Measurements from ENCODE around the gene FHDC1. TPM values are rescaled to one million over a fixed set of nuclear protein-coding genes. Genes with fewer than 3 reads are reported as not detected.

Gene FHDC1
- total RNA-seq, 4 donors from 2014 or later = 4.6 to 40.4 (median 15.5) TPM

DNA sequence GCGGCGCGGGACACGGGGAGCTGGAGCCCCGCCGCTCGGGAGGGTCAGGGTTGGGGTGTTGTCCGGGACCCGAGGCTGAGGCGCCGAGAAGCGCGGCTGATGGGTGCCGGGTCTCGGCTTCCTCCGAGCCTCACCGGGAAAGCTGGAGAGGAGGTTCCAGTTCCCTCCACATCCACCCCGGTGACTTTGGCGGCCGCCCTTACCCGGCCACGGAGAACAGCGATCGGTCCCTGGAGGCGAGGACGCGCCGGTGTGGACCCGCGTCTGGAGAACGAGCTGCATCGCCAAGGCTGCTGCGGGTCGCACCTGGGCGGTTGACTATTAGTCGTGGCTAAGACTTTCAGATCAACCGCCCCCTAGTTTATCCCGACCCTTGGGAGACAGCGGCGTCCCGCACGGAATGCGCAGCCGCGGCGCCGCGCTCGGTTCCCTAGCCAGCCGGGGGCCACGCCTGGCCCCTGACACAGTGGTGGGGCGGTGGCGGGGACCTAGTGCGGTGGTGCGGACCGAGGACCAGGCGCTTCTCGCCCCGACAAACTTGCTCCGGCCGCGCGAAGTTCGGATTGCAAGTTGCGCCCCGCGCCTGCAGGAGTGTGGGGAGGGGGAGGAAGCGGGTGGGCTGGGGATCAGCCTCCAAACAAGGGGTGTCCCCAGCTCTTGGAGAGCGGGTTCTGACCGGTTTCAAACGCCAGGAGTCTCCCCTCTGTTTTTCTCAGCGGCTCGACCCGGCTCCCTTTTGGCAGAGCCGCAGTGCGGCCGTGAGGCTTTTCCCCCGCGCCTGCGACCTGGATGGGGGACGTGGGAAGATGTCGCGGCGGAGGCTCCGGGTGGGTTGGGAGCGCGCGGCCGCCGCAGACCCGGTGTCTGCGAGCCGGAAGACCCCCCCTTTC, 568 bp downstream of the FHDC1 start:
- no peaks in the 10 kb centered on the region for H3K9me3 ChIP-seq
- TF ChIP-seq, protein P1, sequence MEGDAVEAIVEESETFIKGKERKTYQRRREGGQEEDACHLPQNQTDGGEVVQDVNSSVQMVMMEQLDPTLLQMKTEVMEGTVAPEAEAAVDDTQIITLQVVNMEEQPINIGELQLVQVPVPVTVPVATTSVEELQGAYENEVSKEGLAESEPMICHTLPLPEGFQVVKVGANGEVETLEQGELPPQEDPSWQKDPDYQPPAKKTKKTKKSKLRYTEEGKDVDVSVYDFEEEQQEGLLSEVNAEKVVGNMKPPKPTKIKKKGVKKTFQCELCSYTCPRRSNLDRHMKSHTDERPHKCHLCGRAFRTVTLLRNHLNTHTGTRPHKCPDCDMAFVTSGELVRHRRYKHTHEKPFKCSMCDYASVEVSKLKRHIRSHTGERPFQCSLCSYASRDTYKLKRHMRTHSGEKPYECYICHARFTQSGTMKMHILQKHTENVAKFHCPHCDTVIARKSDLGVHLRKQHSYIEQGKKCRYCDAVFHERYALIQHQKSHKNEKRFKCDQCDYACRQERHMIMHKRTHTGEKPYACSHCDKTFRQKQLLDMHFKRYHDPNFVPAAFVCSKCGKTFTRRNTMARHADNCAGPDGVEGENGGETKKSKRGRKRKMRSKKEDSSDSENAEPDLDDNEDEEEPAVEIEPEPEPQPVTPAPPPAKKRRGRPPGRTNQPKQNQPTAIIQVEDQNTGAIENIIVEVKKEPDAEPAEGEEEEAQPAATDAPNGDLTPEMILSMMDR (IDR thresholded peaks at IDR 0.05) = no peak
- no peak for TF ChIP-seq EP300 (IDR thresholded peaks at IDR 0.05; ENCODE audit: low read depth)
- peak; percentile 18 for TF ChIP-seq POLR2A (IDR thresholded peaks at IDR 0.05)
- TF ChIP-seq POLR2AphosphoS5 (IDR thresholded peaks at IDR 0.05) = no peak
- H3K4me1 ChIP-seq = peaks cover 0 to 39% (median 17%) of the 10 kb centered on the region in 4 donors
- peak overlapping the region; percentile 88 to 93 (median 90) for H3K27ac ChIP-seq
- WGBS, 2 donors (ENCODE audit: low coverage in 1 of 2) = 1% methylated on average over 31 of the region's 93 CpGs; no CpG with 5 or more reads in 1 of the 2 donors
- peak; percentile 56 for DNase-seq
- H3K4me3 ChIP-seq = peak overlapping the region; percentile 64 to 83 (median 76)
- intact Hi-C loops (cut with DNase I; ENCODE audit: low total_unique reads) = no loop called here
- H3K27me3 ChIP-seq = peaks cover 45% of the 10 kb centered on the region
- no peaks in the 10 kb centered on the region for H3K36me3 ChIP-seq
- in situ Hi-C loops (cut with MboI; ENCODE audit: low pct_ligation_motif_present in 1 of 4, low pct_unique_long_range_greater_than_20kb in 1 of 4, low sequenced_read_pairs in 3 of 4) = no loop called here

DNA sequence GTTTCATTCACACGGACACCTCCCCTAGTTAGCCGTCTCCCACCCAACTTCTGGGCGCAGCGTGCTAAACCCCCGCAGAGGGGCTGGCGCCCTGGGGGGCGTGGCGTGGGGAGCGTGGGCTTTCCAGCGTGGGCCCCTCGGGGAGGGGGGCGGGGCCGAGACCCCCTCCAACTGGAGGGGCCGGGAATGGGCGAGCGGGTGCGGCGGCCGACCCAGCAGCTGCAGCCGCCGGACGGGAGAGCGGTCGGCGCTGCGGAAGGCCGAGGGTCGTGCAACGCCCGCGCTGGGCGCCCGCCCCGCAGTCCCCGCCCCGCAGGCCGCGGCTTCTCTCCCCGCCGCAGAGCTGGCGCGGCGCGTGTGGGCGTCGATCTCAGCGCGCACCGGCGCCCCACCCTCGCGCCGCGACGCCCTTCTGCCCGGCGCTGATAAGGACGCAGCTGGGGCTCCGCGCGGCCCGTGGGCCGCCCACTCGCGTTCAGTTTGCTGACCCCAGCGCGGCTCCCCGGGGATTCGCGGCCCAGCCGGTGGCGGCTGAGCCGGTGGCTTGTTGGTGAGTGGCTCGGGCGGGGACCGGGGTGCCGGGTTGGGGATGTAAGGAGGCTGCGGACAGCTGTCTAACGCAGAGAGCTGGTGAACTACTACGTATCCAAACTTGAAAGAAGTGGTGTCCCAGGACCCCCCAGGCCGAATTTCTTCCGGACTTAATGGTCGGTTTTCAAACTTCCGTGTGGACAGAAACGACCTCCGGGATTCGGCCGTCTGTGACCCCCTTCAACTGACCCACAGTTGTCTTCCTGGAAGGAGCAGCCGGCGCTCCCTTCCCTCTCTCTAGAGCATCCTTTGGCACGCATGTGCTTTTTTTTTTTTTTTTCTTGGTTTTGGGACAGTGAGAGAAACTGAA, 1.5 kb downstream of the FHDC1 start:
- peak; percentile 41 for DNase-seq
- peak overlapping the region; percentile 88 to 93 (median 90) for H3K27ac ChIP-seq

DNA sequence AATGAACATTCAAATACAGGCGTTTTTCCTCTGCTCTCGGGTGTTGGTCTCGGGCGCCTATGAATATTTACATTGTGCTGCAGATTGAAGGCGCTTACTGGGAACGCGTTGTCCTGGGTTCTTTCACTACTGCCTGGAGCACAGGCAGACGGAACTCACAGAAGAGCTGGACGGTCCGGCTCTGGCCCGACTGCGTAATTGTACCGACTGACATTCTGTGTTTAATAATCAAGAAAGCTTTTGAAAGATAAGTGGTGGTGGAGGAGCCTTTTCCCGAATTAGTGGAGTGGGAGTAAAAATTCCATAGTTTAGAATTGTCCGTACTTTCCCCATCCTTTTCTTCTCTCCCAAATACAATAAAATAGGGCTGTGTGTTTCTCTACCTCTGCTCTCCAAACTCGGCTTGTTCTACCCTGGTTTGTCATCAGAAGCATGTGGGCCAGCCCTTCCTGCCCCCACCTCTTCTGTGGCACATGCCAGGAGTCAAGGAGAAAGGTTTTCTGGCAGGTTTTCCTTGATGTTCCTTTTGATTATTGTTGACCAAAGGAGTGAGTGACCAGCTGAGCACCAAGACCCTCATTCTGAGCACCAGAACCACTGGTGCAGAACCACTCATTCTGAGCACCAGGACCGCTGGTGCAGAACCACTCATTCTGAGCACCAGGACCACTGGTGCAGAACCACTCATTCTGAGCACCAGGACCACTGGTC, 2.3 kb downstream of the FHDC1 start:
- no peaks in the 10 kb centered on the region for H3K9me3 ChIP-seq
- peak; percentile 24 for DNase-seq
- TF ChIP-seq, protein P1 (IDR thresholded peaks at IDR 0.05) = no peak
- TF ChIP-seq EP300 (IDR thresholded peaks at IDR 0.05; ENCODE audit: low read depth) (no peak), POLR2A (IDR thresholded peaks at IDR 0.05) (no peak), POLR2AphosphoS5 (IDR thresholded peaks at IDR 0.05) (no peak)
- H3K4me1 ChIP-seq = peaks cover 0 to 39% (median 17%) of the 10 kb centered on the region in 4 donors
- H3K27me3 ChIP-seq = peaks cover 45% of the 10 kb centered on the region
- H3K27ac ChIP-seq = peak overlapping the region; percentile 88 to 93 (median 90)
- H3K36me3 ChIP-seq = no peaks in the 10 kb centered on the region
- H3K4me3 ChIP-seq = peak overlapping the region; percentile 64 to 83 (median 76)
- intact Hi-C loops (cut with DNase I; ENCODE audit: low total_unique reads) (no loop called here), in situ Hi-C loops (cut with MboI; ENCODE audit: low pct_ligation_motif_present in 1 of 4, low pct_unique_long_range_greater_than_20kb in 1 of 4, low sequenced_read_pairs in 3 of 4) (no loop called here)
- WGBS, 2 donors (ENCODE audit: low coverage in 1 of 2) = 12% methylated on average over 17 of the region's 17 CpGs; no CpG with 5 or more reads in 1 of the 2 donors

More for the DNA sequence above, 1.5 kb downstream of the FHDC1 start:
- WGBS, 2 donors (ENCODE audit: low coverage in 1 of 2) = 0 to 1% methylated on average over 1 to 26 of the region's 91 CpGs
- peaks cover 45% of the 10 kb centered on the region for H3K27me3 ChIP-seq
- peak in 2 of 3 donors; percentile 59 to 65 for TF ChIP-seq POLR2AphosphoS5 (IDR thresholded peaks at IDR 0.05)
- peak; percentile 48 for TF ChIP-seq POLR2A (IDR thresholded peaks at IDR 0.05)
- no peak for TF ChIP-seq EP300 (IDR thresholded peaks at IDR 0.05; ENCODE audit: low read depth)
- in situ Hi-C loops (cut with MboI; ENCODE audit: low pct_ligation_motif_present in 1 of 4, low pct_unique_long_range_greater_than_20kb in 1 of 4, low sequenced_read_pairs in 3 of 4) (no loop called here), intact Hi-C loops (cut with DNase I; ENCODE audit: low total_unique reads) (no loop called here)
- peak overlapping the region; percentile 64 to 83 (median 76) for H3K4me3 ChIP-seq
- peaks cover 0 to 39% (median 17%) of the 10 kb centered on the region in 4 donors for H3K4me1 ChIP-seq
- no peaks in the 10 kb centered on the region for H3K36me3 ChIP-seq
- H3K9me3 ChIP-seq = no peaks in the 10 kb centered on the region

DNA sequence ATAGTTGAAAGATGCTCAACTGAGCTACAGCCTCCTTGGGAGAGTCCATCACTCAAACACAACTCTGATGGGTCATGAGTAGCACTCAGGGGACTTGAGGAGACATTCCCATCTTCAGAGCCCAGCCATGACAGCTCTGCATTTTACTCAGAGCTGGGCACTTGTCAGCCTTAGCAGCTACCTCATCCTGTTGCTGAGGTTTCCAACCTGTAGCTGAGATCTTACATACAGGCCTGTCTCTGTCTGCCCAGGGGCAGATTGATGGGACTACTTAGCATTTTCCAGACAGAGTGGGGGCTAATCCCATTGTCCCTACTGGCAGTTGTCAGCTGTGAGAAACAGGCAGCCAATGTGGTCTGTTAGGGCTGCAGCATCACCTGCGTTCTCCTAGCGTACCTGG, 3.5 kb downstream of the FHDC1 start:
- TF ChIP-seq POLR2AphosphoS5 (IDR thresholded peaks at IDR 0.05) = no peak
- TF ChIP-seq, protein P1 (IDR thresholded peaks at IDR 0.05) = no peak
- no peak for DNase-seq
- intact Hi-C loops (cut with DNase I; ENCODE audit: low total_unique reads) (no loop called here), in situ Hi-C loops (cut with MboI; ENCODE audit: low pct_ligation_motif_present in 1 of 4, low pct_unique_long_range_greater_than_20kb in 1 of 4, low sequenced_read_pairs in 3 of 4) (no loop called here)
- Histone ChIP-seq H3K27ac (no peak overlapping the region), H3K36me3 (no peaks in the 10 kb centered on the region), H3K4me3 (no peak overlapping the region), H3K27me3 (peaks cover 45% of the 10 kb centered on the region), H3K9me3 (no peaks in the 10 kb centered on the region), H3K4me1 (peaks cover 0 to 44% (median 26%) of the 10 kb centered on the region in 4 donors)
- 60 to 80% methylated on average over 1 to 2 of the region's 2 CpGs for WGBS, 2 donors (ENCODE audit: low coverage in 1 of 2)

Data from transverse colon (tissue), 4 donors.